ENCODE measurements around the gene ETV1.

DNA sequence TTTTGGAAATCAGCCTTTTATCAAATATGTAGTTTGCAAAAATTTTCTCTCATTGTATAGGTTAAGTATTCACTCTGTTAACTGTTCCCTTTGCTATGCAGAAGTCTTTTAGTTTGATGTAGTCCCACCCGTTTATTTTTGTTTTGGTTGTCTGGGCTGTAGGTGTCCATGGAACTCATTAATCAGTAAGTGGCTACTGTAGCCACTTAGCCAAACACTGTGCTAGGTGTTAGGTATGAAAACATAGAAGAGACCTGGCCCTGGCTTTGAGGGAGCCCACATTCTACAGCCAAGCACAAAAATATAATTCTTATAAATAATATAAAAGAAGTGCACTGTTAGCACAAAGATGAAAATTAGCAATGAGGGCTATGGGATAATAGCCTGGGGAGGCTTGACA, 133.5 kb downstream of the ETV1 start:
- no peak for TF ChIP-seq POLR2A (IDR thresholded peaks at IDR 0.05; ENCODE audit: extremely low read depth, insufficient read length)
- no peak for TF ChIP-seq MYC (IDR thresholded peaks at IDR 0.05; ENCODE audit: low read depth, low read length)
- no peak for TF ChIP-seq MAX (IDR thresholded peaks at IDR 0.05; ENCODE audit: low read depth, low read length)

Measured in NB4 (cell line).